Measurements from ENCODE around the gene SPEF1. TPM values are rescaled to one million over a fixed set of nuclear protein-coding genes. Genes with fewer than 3 reads are reported as not detected.

Gene SPEF1
- total RNA-seq, 1 experiment from 2014 or later: not detected

DNA sequence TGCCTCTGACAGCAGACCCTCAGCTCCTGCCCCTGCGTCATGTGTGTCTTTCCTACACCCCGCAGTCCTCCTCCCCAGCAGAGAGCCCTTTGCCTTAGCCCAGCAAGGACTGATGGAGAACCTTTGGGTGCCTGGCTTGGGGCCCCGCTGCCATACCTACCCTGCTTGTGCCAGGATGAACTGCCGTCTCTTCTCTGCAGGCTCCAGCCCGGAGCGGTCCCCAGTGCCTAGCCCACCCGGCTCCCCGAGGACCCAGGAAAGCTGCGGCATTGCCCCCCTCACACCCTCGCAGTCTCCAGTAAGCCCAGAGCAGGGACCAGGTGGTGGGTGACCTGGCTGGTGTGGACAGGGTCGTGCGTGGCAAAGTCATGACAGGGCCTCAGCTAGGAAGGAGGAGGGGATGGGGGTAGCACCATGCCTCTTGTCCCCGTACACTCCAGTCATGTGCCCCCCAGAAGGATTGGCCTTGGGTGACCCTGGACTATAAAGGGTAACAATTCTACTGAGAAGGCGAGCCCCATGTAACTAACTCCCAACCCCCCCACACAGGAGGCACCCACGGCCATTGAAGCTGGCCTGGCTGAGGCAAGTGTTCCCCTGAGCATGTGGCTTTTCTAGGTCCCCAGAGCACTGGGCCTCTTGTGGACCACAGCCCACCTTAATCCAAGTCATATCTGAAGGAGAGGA lies 40.5 kb downstream of the SPEF1 start:
- Histone ChIP-seq H3K27ac (ENCODE audit: low read length) (no peak overlapping the region), H3K36me3 (ENCODE audit: insufficient read depth, low read length) (no peaks in the 10 kb centered on the region), H3K27me3 (ENCODE audit: low read length) (no peaks in the 10 kb centered on the region), H3K79me2 (ENCODE audit: low read length) (no peaks in the 10 kb centered on the region), H3K4me3 (ENCODE audit: low read length) (no peak overlapping the region), H3K9ac (ENCODE audit: low read length) (no peak overlapping the region), H2AFZ (ENCODE audit: low read length) (no peak overlapping the region), H3K4me2 (ENCODE audit: low read depth, low read length, poor library complexity, severe bottlenecking) (no peak overlapping the region), H3K9me2 (replicated peaks; ENCODE audit: insufficient read depth, low read length) (no peaks in the 10 kb centered on the region), H3K9me3 (ENCODE audit: low read length) (no peaks in the 10 kb centered on the region), H3K4me1 (ENCODE audit: low read length) (no peaks in the 10 kb centered on the region), H4K20me1 (ENCODE audit: insufficient read depth, low read depth, low read length) (no peaks in the 10 kb centered on the region)
- DNase-seq: no peak

DNA sequence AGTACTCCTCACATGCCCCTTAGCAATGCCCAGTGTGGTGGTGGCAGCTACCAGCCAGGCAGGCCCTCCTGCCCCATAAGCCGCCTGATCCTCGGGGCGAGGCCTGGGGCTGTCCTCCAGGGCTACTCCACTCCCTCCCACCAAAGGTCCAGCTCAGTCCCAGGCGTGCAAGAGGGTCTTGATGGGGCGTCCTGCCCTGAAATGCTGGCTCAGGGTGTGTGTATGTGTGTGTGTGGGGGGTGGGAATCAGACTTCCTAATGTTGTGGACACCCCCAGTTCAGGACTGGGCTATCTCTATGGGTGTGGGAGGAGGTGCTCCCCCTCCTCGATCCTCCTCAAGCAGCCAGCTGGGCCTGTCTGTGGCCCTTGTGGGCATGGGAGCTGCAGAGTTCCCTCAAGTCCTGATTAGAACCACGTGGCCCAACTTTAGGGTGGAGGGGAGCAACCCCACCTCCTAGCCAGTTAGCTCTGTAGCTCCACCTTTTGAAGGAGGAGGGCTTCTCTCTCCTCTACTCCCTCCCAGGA lies 41.3 kb downstream of the SPEF1 start:
- Histone ChIP-seq H2AFZ (ENCODE audit: low read length) (no peak overlapping the region), H3K4me3 (ENCODE audit: low read length) (no peak overlapping the region), H3K9me3 (ENCODE audit: low read length) (no peaks in the 10 kb centered on the region), H3K4me2 (ENCODE audit: low read depth, low read length, poor library complexity, severe bottlenecking) (no peak overlapping the region), H3K36me3 (ENCODE audit: insufficient read depth, low read length) (no peaks in the 10 kb centered on the region), H3K9me2 (replicated peaks; ENCODE audit: insufficient read depth, low read length) (no peaks in the 10 kb centered on the region), H4K20me1 (ENCODE audit: insufficient read depth, low read depth, low read length) (no peaks in the 10 kb centered on the region), H3K27ac (ENCODE audit: low read length) (no peak overlapping the region), H3K79me2 (ENCODE audit: low read length) (no peaks in the 10 kb centered on the region), H3K9ac (ENCODE audit: low read length) (no peak overlapping the region), H3K4me1 (ENCODE audit: low read length) (no peaks in the 10 kb centered on the region), H3K27me3 (ENCODE audit: low read length) (no peaks in the 10 kb centered on the region)
- DNase-seq: no peak

DNA sequence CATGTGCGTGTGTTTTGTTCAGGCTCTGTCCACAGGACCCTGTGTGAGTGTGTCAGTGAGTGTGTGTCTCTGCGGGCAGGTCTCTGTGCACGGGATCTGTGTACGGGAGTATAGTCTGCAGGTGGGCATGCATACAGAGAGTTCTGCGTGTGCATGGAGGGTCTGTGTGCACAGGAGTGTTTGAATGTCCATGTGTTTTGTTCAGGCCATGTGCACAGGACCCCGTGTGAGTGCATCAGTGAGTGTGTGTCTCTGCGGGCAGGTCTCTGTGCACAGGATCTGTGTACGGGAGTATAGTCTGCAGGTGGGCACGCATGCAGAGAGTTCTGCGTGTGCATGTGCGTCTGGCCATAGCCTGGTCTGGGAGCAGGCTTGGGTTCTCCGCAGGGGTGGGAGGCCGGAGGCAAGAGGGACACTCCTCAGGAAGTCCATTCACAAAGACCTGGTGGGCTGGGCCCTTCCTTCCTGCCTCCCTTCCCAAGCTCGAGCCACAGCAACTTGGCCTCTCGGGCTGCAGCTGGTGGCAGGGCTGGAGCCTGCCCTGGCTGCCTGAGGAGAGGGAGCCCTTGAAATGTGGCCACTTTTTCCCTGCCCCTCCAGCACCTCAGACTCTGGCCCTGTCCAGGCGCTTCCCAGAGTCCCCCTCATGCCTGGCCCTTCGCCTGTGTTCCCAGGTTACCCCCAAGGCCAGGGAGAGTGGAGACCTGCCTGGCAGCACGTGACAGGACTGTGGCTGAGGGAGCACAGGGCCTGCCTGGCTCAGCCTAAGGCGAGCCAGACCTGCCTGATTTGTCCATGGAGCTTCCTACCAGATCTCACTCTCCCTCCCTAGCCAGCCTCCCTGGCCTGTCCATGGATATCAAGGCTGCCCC lies 42.0 kb downstream of the SPEF1 start:
- no peaks in the 10 kb centered on the region for H4K20me1 ChIP-seq (ENCODE audit: insufficient read depth, low read depth, low read length)
- no peak overlapping the region for H3K27ac ChIP-seq (ENCODE audit: low read length)
- no peaks in the 10 kb centered on the region for H3K9me2 ChIP-seq (replicated peaks; ENCODE audit: insufficient read depth, low read length)
- H3K9me3 ChIP-seq (ENCODE audit: low read length): no peaks in the 10 kb centered on the region
- no peak overlapping the region for H2AFZ ChIP-seq (ENCODE audit: low read length)
- H3K79me2 ChIP-seq (ENCODE audit: low read length): no peaks in the 10 kb centered on the region
- H3K4me1 ChIP-seq (ENCODE audit: low read length): no peaks in the 10 kb centered on the region
- H3K4me2 ChIP-seq (ENCODE audit: low read depth, low read length, poor library complexity, severe bottlenecking): no peak overlapping the region
- no peak overlapping the region for H3K4me3 ChIP-seq (ENCODE audit: low read length)
- H3K9ac ChIP-seq (ENCODE audit: low read length): no peak overlapping the region
- no peaks in the 10 kb centered on the region for H3K27me3 ChIP-seq (ENCODE audit: low read length)
- H3K36me3 ChIP-seq (ENCODE audit: insufficient read depth, low read length): no peaks in the 10 kb centered on the region
- no peak for DNase-seq

DNA sequence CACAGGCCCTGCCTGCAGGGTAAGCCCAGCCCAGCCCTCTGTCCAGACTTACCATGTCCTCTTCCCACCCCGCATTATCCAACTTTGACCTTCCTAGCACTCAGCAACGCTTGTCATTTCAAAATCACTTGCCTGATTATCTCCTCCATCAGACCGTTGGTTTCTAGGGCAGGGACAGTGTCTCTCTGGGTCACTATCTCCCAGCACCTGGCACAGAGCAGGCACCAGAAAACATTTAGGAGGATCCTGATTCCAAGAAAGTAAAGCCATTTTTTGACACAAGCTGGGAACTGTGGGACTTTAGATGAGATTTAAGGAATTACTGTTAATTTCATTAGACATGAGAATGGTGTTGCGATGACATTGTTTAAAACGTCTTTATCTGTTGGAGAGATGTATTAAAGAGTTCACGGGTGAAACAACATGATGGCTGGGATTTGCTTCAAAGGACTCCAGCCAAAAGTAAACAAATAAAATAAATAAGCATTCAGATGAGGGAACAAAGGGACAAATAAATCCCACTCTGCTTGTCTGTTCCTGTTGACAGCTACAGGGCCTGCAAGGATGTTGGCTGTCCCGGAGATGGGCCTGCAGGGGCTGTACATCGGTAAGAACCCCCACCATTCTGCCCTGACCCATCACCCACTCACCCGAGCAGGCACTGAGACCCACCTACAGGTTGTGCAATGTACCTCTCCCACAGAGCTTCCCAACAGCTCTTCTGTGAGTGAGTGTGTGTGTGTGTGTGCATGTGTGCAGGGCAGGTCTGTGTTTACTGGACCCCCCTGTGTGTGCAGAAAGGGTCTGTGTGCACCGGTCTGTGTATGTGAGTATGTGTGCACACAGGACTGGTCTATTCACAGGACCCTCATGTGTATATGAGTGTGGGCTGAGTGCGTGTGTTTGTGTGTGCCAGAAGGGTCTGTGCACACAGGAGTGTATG lies 42.9 kb downstream of the SPEF1 start:
- Histone ChIP-seq H3K27me3 (ENCODE audit: low read length) (no peaks in the 10 kb centered on the region), H2AFZ (ENCODE audit: low read length) (no peak overlapping the region), H3K4me3 (ENCODE audit: low read length) (no peak overlapping the region), H3K9ac (ENCODE audit: low read length) (no peak overlapping the region), H3K4me2 (ENCODE audit: low read depth, low read length, poor library complexity, severe bottlenecking) (no peak overlapping the region), H3K79me2 (ENCODE audit: low read length) (no peaks in the 10 kb centered on the region), H3K9me2 (replicated peaks; ENCODE audit: insufficient read depth, low read length) (no peaks in the 10 kb centered on the region), H3K9me3 (ENCODE audit: low read length) (no peaks in the 10 kb centered on the region), H4K20me1 (ENCODE audit: insufficient read depth, low read depth, low read length) (no peaks in the 10 kb centered on the region), H3K27ac (ENCODE audit: low read length) (no peak overlapping the region), H3K4me1 (ENCODE audit: low read length) (no peaks in the 10 kb centered on the region), H3K36me3 (ENCODE audit: insufficient read depth, low read length) (no peaks in the 10 kb centered on the region)
- DNase-seq: no peak

DNA sequence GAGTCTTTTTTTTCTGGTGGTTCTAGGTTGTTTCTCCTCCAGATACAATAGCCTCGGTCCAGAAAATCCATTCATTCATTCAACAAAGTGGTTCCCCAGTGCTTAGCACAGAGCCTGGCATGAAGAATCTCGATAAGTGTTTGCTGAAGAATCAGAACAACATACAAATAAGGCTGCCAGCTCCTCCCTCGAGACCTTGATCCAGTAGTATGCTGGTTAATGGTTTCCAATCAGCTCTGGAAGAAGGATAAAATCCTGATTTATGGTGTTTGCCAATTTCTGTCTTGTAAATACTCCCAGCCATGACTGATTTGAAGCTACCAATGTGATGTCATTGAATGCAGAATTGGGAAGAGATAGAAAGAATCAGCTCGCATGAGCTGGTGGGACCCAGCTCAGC lies 45.5 kb downstream of the SPEF1 start:
- no peaks in the 10 kb centered on the region for H3K4me1 ChIP-seq (ENCODE audit: low read length)
- no peak for DNase-seq
- H3K4me3 ChIP-seq (ENCODE audit: low read length): no peak overlapping the region

DNA sequence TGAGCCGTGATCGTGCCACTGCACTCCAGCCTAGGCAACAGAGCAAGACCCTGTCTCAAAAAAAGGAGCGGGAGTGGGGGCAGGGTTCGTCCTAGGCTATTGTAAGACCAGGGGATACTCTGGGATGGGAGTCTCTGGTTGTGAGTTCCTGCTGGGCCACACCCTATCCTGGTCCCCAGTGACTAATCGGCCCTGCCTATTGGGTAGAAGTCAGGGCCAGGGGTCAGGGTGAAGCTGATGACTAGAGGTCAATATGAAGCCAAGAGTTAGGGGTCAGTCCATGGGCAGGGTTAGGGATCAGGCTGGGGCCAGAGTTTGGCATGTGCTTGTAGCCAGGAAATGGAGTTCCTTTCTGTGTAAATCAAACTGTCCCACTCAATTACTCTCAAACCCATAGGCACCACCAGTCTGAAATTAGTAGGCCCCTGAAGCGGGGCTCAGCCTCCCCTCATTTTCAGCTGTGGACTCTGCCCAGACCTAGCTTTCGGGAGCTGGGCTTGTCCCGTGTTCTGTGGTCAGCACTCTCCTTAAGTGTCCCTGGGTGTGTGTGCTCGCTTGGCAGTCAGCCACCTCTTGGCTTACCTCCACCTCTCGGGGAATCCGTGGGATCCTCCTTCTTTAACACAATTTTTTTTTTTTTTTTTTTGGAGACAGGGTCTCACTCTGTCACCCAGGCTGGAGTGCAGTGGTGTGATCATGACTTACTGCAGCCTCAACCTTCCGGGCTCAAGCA lies 47.0 kb downstream of the SPEF1 start:
- no peaks in the 10 kb centered on the region for H3K9me3 ChIP-seq (ENCODE audit: low read length)
- H3K27me3 ChIP-seq (ENCODE audit: low read length): no peaks in the 10 kb centered on the region
- H3K4me2 ChIP-seq (ENCODE audit: low read depth, low read length, poor library complexity, severe bottlenecking): no peak overlapping the region
- no peak overlapping the region for H3K4me3 ChIP-seq (ENCODE audit: low read length)
- H3K9me2 ChIP-seq (replicated peaks; ENCODE audit: insufficient read depth, low read length): no peaks in the 10 kb centered on the region
- H3K36me3 ChIP-seq (ENCODE audit: insufficient read depth, low read length): no peaks in the 10 kb centered on the region
- DNase-seq: no peak
- no peak overlapping the region for H2AFZ ChIP-seq (ENCODE audit: low read length)
- no peak overlapping the region for H3K27ac ChIP-seq (ENCODE audit: low read length)
- no peak overlapping the region for H3K9ac ChIP-seq (ENCODE audit: low read length)
- no peaks in the 10 kb centered on the region for H3K4me1 ChIP-seq (ENCODE audit: low read length)
- no peaks in the 10 kb centered on the region for H3K79me2 ChIP-seq (ENCODE audit: low read length)
- H4K20me1 ChIP-seq (ENCODE audit: insufficient read depth, low read depth, low read length): no peaks in the 10 kb centered on the region

More for the DNA sequence above, 45.5 kb downstream of the SPEF1 start:
- no peaks in the 10 kb centered on the region for H4K20me1 ChIP-seq (ENCODE audit: insufficient read depth, low read depth, low read length)
- H3K4me2 ChIP-seq (ENCODE audit: low read depth, low read length, poor library complexity, severe bottlenecking): no peak overlapping the region
- H3K79me2 ChIP-seq (ENCODE audit: low read length): no peaks in the 10 kb centered on the region
- no peaks in the 10 kb centered on the region for H3K27me3 ChIP-seq (ENCODE audit: low read length)
- H3K27ac ChIP-seq (ENCODE audit: low read length): no peak overlapping the region
- no peaks in the 10 kb centered on the region for H3K9me2 ChIP-seq (replicated peaks; ENCODE audit: insufficient read depth, low read length)
- no peaks in the 10 kb centered on the region for H3K9me3 ChIP-seq (ENCODE audit: low read length)
- no peak overlapping the region for H2AFZ ChIP-seq (ENCODE audit: low read length)
- no peaks in the 10 kb centered on the region for H3K36me3 ChIP-seq (ENCODE audit: insufficient read depth, low read length)
- no peak overlapping the region for H3K9ac ChIP-seq (ENCODE audit: low read length)

DNA sequence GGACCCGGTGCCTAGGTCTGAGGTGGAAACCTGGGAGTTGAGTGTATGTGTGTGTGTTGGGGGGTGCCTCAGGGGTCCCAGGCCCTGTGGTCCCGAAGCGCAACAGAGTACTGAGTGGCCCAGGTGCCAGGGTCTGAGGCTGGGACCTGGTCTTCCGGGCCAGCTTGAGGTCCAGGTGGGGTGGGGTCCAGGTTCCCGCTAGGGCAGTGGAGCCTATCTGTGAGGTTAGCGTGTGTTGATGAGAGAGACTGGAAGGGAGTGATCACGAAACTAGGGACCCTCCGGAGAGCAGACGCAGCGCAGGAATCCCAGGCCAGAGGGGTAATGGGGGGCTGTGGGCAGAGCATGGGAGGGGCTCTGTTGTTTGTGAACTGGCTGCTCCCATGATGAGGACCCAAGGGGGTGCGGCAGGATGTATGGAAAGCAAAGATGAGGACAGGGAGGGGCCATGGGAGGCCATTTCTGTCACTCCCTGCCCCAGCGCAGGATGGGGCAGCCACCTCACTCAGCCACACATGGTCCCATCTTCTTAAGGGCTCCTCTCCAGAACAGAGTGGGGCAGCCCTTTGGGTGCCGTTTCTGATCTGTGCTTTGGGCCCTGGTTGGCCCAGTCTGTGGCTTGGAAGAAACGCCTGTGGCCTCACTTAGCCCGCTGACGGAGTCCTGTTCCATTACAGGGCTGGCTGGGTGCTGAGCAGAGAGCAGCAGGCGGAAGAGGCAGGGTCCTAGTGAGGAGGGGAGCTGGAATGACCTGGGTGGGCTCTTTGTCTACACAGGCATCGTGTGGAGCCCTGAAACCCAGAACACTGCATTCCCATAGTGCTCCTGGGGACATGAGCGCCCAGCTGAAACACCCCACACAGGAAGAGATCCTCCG lies 47.9 kb downstream of the SPEF1 start:
- Histone ChIP-seq H3K9me2 (replicated peaks; ENCODE audit: insufficient read depth, low read length) (no peaks in the 10 kb centered on the region), H3K9me3 (ENCODE audit: low read length) (no peaks in the 10 kb centered on the region), H3K27me3 (ENCODE audit: low read length) (no peaks in the 10 kb centered on the region), H3K4me3 (ENCODE audit: low read length) (no peak overlapping the region), H3K4me1 (ENCODE audit: low read length) (no peaks in the 10 kb centered on the region), H3K4me2 (ENCODE audit: low read depth, low read length, poor library complexity, severe bottlenecking) (no peak overlapping the region), H3K79me2 (ENCODE audit: low read length) (no peaks in the 10 kb centered on the region), H3K36me3 (ENCODE audit: insufficient read depth, low read length) (no peaks in the 10 kb centered on the region), H4K20me1 (ENCODE audit: insufficient read depth, low read depth, low read length) (no peaks in the 10 kb centered on the region), H3K27ac (ENCODE audit: low read length) (no peak overlapping the region), H2AFZ (ENCODE audit: low read length) (no peak overlapping the region), H3K9ac (ENCODE audit: low read length) (no peak overlapping the region)
- no peak for DNase-seq
